ENCODE results near the gene AKAP13.
"Not testable (repeated sequence)": the region's sequence is repeated elsewhere in the genome, so short reads cannot be mapped to it uniquely, and the experiment has no call there.

The AKAP13 gene

GRCh38 chr15:85479071-85479647, 98.8 kb downstream of the AKAP13 start:
- DNase-seq (ENCODE audit: low spot score), result no peak
- TF ChIP-seq CTCF (IDR thresholded peaks at IDR 0.05; ENCODE audit: extremely low read depth, missing control alignments), result no peak

- no peak for TF ChIP-seq CTCF (IDR thresholded peaks at IDR 0.05; ENCODE audit: extremely low read depth, missing control alignments)
- no peak for DNase-seq (ENCODE audit: low spot score)
Measured at GRCh38 chr15:85480923-85481322, 100.5 kb downstream of the AKAP13 start.

- DNase-seq (ENCODE audit: low spot score), result not testable (repeated sequence)
Measured at GRCh38 chr15:85481543-85481942, 101.1 kb downstream of the AKAP13 start.

- no peak for TF ChIP-seq CTCF (IDR thresholded peaks at IDR 0.05; ENCODE audit: extremely low read depth, missing control alignments)
Measured at GRCh38 chr15:85482894-85483293, 102.5 kb downstream of the AKAP13 start.

GRCh38 chr15:85483955-85484354, 103.6 kb downstream of the AKAP13 start:
- DNase-seq (ENCODE audit: low spot score), result not testable (repeated sequence)

More at GRCh38 chr15:85482894-85483293, 102.5 kb downstream of the AKAP13 start:
- no peak for DNase-seq (ENCODE audit: low spot score)

- DNase-seq (ENCODE audit: low spot score), result not testable (repeated sequence)
Measured at GRCh38 chr15:85484923-85485322, 104.5 kb downstream of the AKAP13 start.

GRCh38 chr15:85485956-85486567, 105.7 kb downstream of the AKAP13 start:
- peak; percentile 59 for DNase-seq (ENCODE audit: low spot score)
- TF ChIP-seq CTCF (IDR thresholded peaks at IDR 0.05; ENCODE audit: extremely low read depth, missing control alignments), result peak; percentile 72

GRCh38 chr15:85487796-85488195, 107.4 kb downstream of the AKAP13 start:
- DNase-seq (ENCODE audit: low spot score), result not testable (repeated sequence)

GRCh38 chr15:85488997-85489396, 108.6 kb downstream of the AKAP13 start:
- no peak for DNase-seq (ENCODE audit: low spot score)
- TF ChIP-seq CTCF (IDR thresholded peaks at IDR 0.05; ENCODE audit: extremely low read depth, missing control alignments), result no peak
